CD4-positive, alpha-beta T cell treated with Interleukin-15 for 1 hour (primary cell): ENCODE measurements around the gene TRIM9.
"Not testable (repeated sequence)": the region's sequence is repeated elsewhere in the genome, so short reads cannot be mapped to it uniquely, and the experiment has no call there.

Experiments
- DNase-seq: peaks from one replicate; pipeline ENCODE4 v3.0.0-alpha.2; 2020

TRIM9 gene

DNA sequence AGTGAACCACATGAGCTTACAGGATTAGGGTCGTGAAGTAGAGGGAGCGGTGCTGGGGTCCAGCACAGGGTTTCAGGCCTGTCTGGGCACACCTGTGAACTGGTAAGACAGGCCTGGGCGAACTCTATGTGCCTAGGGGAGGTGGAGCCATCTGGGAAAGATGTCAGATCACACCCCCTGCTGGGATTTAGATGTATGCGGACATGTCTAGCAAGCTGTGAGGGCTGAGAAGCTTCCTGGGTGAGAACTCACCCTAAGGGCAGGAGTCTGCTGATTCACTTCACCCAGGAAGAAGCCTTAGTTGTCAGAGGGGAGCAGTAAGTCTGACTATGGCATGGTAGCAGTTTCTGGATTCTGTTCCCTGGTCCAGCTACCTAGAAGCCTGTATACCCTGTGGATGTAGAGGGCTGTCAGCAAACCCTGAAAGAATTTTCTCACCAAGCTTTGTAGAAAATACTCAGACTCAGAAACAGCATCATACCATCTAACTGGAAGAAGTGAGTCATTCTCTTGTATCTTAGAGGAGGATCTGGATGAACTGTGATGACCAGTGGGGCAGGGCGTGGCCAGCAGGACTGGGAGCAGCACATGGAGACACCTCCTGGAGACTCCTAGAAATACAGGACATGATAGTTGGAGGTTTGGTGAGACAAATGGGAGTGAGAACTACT lies 139.4 kb downstream of the TRIM9 start:
- peak; percentile 66 for DNase-seq

DNA sequence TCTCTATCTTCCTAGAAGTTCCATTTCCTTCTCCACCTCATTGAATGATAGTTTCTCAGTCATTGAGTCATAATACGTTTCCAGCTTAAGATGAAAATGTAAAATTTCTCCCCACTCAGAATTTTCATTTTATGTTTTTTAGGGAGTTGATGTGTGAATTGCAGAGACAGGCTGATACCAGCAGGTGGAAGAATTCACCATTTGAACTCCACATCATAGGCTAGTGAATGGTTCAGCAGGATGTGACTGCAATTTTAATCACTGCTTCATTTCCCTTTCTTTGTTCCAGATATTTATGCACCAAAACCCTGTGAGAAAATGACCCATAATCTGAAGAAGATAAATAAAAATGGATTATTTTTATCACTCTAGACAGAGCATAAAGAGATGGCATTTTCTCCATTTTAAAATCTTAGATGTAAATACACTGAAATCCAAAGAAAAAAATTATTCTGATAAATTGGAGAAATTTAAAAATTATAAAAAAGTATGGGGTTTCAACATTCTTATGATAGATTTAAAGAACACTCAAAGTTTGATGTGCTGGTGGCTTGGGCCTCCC lies 140.0 kb downstream of the TRIM9 start:
- no peak for DNase-seq

DNA sequence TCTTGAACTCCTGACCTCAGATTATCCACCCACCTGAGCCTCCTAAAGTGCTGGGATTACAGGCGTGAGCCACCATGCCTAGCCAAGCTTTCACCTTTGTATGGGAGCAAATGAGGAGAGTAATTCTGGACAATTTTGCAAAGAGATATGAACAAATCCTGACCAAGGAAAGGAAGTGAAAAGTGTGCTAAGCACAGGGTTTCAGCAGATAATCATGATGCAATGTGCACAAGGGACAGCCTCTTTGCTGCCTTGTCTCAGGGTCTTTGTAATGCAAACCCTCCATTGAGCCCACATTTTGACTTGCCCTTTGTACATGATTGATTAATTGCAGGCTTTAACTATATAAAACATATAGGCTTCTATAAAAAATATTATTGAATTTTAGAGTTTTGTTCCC lies 141.4 kb downstream of the TRIM9 start:
- DNase-seq: no peak

DNA sequence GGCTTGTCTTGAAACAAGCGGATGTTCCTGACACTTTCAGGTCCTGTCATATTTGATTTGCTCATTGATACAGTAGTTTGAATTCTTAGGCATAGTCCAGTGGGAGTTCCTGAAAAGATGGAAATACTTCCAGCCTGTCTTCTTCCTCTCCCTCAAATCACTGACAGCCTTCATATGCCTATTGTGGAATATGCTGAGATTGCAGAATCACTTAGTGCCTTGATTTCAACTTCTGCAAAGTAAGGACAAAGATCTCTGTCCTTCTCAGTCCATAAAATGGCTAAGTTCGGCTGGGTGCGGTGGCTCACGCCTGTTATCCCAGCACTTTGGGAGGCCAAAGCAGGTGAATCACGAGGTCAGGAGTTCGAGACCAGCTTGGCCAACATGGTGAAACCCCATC lies 143.9 kb downstream of the TRIM9 start:
- DNase-seq: no peak

DNA sequence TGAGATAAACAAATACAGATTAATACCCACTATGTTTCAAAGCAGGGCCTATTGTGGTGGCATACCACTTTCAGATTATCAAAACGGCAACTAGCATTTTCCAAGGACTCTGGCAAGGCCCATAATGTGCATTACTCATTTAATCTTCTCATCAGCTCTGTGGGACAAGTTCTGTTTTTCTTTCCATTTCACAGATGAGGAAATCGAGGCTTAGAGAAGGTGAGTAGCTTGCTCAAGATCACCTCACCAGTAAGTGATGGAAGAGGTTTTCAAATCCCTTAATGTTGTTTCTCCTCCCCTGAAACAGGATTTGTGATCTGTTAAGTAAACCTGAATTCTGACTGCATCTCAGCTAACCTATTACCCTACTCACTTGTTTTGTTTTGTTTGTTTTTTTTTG lies 146.7 kb downstream of the TRIM9 start:
- DNase-seq: no peak

DNA sequence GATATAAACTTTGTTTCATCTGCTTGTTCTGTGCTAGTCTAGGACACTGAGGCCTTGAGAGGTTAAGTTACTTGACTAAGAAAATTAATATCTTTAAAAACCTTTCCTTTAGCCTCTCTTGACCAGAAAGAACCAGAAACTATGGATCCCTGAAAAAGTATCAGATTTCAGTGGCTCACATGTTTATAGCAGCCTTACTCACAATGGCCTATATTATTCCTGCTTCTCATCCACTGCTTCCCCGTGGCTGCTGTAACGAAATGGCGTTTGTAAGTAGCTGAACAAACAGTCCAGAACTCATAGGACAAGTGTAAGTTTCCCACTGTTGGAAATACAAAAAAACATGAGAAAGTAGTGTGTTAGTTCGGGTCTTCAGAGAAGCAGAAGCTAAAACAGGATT lies 147.5 kb downstream of the TRIM9 start:
- no peak for DNase-seq

DNA sequence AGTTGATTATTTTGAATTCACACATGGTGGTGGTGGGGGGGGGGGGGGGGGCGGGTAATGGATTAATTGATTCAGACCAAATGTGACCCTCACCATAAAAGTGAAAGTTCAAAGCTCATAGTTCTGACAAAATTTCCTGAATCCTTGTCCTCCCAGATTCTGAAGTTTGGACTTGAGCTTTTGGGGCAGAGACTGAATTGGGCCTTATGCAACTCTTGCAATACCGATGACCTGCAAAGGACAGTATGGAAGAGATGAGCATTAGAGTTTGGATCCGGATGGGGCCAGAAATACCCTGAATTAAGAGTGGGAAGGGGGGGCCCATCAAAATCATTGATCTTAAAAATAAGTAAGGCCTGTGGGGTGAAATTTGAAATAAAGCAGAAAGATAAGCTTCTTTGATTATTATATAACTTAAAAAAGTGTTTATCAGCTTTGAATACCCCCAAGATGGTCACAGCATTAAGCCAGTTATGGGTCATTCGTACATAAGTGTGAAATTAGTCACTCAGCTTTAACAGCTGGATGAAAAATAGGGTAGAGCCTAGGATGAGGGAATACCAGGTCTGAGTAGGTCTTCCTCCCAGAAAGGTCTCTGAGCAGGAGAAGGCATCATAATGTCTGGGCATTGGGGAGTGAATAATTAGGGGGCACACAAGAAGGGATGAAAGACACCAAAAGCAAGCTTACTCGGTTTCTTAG lies 148.5 kb downstream of the TRIM9 start:
- DNase-seq: no peak

DNA sequence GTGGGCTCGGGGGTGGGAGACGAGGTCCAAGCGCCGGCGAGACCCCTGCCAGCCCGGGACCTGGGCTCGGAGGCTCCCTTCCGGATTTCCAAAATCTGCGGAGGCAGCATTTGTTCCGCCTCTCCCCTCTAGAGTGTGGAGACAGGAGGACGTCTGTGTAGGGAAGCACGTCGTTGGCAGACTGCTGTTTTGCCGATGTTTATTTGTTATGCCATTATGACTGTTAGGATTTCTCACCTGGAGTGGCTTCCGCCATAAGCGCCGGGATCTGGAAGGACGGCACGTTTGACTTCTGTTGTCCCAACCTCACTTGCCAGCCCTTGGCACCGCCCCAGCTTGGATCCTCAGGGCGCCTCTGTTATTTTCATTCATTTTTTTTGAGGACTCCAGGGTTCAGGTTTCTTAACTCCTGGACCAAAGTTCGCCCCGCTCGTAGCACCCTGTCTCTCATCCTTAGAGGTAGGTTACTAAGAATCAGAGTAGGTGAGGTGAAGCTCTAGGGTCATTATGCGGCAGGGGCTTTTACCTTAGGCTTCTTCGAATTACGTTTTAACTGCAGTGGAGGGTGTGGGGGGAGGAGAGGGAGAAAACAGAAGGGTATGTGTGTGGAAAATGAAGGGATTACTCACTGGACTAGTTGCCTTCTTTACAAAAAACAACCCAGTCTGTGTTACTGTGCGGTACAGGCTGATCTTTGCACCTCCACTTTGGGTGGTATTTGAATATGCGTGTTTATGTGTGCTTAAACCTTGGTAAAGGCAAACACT lies 150.1 kb downstream of the TRIM9 start:
- no peak for DNase-seq

DNA sequence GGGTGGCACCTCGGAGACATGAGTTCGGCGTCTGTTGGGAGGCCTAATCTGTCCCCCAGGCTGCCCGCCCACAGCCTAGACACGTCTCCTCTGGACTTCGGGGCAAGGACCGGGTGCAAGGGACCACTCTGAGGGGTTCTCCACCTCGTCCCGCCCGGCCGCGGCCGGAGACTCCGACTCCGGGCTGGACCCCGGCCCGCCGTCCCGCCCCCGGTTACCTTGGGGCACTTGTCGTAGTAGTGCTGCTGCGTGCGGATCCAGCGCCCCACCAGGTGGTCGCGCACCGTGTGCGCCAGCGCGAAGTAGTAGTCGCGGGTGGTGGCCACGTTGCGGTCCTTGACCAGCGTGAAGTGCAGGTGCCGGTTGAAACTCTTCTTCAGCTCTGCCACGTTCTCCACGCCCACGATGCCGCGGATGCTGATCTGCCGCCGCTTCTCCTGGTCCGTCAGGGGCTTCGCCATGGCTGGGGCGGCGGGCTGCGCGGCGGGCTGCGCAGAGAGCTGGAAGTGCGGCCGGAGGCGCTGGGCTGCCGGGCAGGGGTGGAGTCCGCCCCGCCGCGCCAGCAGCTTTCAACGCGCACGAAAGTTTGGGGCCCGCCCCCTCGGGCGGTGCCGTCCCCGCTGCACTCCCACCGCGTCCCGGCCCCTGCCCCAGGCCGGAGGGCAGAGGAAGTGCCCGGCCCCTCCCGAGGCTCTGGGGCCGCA lies 150.8 kb downstream of the TRIM9 start, which contains the start of gene PYGL:
TSS of gene PYGL (minus strand) at position 541 of the 704 bp plus-strand sequence. CDS start at position 461, 80 bp downstream.
- DNase-seq: peak; percentile 35

DNA sequence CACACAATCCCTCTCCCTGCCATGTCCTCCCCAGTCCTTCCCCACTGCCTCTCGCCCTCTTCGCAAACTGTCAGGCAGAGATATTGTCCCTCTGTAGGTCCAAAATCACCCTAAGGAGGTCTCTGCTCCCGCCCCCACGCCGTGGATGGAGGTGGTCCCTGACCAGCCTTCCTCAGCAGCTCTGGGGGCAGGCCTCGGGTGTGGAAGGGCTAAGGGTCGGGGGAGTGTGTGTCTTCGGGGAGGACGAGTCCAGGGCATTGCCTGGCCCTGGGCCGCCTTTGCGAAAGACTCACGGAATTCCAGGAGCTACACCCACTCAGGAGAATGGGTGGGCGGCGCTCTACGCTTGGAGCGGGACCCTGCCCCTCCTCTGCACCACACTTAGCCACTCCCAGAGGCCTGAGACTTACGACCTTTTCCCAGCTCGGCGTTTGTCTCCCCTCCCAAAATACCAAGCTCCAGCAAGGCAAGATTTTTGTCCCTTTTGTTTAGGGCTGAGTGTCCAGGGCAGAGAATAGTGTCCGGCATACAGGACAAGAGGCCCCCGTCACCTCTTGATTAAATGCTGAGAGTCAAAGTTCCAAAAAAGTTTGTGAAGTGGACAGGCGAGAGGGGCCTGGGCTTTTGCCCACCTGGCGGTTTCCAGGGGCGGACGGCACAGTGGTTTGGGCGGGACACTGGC lies 151.5 kb downstream of the TRIM9 start:
- no peak for DNase-seq

DNA sequence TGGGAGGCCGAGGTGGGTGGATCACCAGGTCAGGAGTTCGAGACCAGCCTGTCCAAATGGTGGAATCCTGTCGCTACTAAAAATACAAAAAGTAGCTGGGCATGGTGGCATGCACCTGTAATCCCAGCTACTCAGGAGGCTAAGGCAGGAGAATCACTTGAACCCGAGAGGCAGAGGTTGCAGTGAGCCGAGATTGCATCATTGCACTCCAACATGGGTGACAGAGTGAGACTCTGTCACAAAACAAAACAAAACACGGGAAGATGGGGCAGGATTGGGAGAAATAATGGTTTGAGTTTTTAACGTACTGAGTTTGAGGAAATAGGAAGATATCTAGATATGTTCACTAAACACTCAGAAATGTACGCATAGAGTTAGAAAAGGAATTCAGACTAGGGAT lies 153.3 kb downstream of the TRIM9 start:
- DNase-seq: not testable (repeated sequence)

DNA sequence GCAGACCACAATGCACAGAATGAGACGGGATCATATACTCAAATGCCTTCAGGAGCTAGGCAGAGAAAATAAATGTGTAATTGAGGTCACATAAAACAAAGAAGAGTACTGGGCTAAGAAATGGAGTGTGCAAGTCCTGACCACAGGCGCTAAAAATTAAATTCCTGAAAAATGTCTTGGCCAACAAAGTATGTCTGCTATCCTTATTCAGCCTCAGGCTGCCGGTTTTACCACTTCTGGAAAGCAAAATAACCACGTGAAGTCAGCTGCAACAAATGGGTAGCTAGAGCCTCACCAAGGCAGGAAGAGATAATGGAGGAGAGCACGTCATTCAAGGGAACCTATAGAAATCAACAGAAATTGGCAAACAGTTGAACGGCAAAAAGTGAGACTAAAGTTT lies 153.8 kb downstream of the TRIM9 start:
- DNase-seq: no peak

DNA sequence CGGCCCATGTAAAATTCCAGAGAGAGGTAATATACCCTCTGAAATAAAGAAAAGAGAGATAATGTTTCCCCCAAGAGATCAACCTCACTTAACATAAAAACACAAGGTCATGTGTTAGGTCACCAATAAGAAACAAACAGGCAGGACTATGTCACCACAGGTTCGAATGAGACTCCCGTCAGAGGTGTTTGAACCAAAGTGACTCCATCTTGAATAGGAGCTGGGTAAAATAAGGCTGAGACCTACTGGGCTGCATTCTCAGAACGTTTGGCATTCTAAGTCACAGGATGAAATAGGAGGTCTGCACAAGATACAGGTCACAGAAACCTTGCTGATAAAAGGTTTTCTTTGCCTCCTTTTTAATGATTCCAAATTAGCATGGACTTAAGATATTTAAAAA lies 157.1 kb downstream of the TRIM9 start:
- DNase-seq: no peak

DNA sequence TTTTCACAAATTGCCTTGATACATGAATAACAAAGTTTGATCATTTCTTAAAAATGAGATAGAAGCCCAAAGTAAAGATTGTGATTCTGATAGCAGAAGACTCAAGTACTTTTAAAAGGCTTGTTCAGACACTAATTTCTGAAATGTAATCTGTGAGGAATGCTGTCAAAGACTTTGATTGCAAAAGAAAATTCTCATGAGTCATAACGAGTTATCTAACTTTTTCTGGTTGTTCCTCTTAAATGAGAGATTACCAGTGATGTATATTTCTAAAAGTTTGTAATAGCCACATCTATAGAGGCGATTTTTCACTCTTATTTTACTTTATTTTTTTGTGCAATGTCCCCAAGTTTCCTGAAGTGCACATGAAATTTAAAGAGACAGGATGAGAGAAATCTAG lies 157.6 kb downstream of the TRIM9 start:
- DNase-seq: no peak

DNA sequence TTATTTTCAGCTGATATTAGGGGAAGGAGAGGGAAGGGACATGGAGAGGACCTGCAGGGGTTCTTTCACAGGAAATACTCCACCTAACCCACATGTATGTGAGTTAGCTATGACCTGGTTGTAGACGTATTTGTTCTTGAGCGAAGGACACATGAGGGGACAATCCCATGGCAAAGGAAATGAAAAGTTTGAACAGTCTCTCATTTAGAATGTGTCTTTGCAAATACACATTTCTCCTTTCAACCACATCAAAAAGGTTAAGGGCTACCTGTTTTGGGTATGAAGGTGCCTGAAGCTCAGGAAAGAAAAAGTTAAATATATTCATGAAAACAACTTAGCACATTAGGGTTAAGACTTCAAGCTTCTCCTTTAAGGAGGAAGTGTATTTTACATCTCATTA lies 158.0 kb downstream of the TRIM9 start:
- DNase-seq: no peak

DNA sequence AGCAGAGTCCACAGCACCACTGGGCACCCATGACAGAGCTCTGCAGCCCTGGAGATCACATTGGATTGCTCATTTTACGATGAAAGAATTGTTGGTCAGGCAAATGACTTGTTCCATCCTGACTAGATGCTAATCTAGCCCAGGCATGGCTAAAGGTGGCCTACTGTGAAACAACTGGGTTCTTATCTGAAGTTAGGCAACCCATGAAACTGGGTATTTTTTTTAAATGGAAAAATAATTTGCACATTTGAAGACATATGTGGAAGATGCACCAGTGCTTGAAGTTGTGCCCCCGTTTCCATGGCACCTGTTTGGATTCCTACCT lies 158.9 kb downstream of the TRIM9 start:
- no peak for DNase-seq

DNA sequence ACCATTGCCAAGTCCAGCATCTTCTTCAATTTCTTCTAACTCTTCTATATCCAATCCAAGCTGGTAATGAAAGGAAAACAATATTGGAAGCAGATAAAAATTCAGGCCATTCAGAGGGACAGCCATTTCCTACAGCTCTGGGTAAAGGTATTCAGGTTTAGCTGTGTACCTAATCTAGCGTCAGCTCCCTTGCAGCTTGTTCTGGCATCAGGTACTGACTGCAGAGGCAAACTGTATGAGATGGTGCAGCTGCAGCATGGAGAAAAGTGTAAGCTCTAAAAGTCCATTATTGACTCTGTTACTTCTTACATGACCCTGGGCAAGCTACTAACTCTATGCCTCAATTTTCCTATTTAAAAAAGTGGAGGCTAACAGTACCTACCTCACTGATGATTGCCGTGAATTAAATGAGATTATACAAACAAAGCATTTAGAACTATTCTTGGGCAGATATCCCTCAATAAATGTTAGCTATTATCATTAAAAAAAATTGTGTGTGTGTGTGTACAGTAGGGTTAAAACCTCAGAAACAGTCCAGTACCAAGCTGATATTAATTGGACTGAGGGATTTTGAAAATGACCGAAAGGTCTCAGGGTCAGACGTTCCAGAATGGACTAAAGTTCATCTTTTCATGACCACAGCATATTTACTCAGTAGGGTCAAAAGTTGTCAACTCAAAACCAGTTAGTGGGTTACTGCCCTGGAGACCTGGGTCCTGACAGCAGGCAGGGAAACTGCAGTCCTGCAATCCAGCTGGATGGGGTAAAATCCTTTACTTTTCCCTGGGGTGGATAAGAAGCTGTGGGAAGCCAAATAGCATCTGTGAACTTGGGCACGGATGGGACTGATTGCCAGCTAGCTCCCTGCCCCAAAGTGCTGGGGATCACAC lies 159.5 kb downstream of the TRIM9 start:
- DNase-seq: no peak

DNA sequence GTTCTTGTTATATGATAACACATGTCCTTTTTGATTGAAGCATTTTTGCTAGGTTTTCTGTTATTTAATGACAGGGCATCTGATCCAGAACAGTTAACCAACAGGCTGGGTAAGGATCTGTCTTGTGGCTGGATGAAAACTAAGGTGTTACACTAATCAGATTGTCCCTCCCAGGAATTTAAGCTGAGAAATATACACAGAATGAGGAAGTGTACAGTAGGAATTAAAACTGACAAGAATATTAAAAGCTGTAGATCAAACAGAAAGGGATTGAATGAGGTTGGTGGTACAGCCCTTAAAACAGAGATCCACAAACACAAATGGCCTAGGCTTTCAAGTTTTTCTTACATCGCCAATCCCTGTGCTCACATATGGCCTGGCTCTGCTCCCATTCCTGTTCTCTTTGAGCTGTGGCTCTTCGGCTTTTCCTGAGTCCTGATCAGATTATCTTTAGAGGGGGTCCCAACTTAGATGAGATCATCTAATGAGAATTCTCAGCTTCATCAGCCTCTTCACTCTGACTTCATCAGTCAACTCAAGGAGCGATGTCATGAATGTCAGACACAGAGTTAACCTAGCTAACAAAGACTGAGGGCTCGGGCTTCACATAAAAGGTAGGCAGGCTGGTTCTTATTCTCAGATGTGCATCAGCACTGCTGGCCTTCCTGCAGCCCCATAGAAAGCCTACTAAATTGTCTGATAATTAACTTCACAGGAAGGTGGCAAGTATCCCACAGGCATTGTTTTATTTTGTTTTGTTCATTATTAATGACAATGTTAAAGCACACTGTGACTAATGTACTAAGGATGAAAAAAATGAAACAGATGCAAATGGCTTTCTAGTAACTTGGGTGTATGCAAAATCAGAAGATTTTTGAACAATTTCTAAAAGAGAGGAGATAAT lies 162.1 kb downstream of the TRIM9 start:
- DNase-seq: no peak

DNA sequence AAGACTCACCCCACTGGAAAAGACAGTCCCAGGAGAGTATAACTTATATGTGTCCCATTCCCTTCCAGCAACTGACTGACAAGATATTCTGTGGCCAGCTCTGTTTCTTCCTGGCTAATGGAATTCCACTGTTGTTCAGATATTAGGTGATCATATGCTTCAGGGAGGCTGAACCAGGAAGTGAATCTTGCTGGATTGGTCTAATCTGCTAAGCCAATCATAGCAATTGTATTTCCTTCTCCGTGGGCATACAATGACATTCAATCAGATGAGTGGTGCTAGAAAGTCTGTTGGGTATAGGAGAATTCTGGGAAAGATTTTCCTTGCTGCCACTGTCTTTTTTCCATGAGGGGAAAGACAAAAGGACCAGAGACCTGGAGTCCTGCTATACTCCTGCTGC lies 162.7 kb downstream of the TRIM9 start:
- DNase-seq: no peak

DNA sequence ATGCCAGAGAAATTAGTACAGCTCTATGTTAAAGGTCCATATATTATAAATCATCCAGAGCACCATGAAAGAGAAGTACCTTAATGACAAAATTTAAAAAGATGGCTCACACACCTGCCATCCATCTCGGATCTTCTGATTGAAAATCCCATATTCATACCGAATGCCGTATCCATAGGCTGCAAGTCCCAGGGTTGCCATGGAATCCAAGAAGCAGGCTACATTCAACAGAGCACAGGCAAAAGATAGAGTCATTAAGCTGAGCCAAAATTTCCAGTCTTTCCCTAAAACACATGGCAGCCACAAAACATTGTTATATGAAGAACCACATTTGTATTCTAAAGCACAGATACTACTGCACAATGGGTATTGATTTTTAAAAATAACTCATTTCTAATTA lies 163.3 kb downstream of the TRIM9 start:
- no peak for DNase-seq
